CD4-positive, alpha-beta T cell treated with Interleukin-15 for 1 hour (primary cell): Measurements from ENCODE around the gene THSD8.

Source experiments
- DNase-seq: peaks from one replicate; pipeline ENCODE4 v3.0.0-alpha.2; 2020

THSD8 gene

GRCh38 chr19:12782174-12782423 is 19.8 kb upstream of the THSD8 start:
- no peak for DNase-seq

- peak; percentile 97 for DNase-seq
Observed at GRCh38 chr19:12782424-12783290, 19.2 kb upstream of the THSD8 start.

GRCh38 chr19:12783291-12783848 is 18.5 kb upstream of the THSD8 start:
- no peak for DNase-seq

- DNase-seq = peak; percentile 61
Observed at GRCh38 chr19:12783849-12784393, 17.9 kb upstream of the THSD8 start.

GRCh38 chr19:12784394-12784870 is 17.4 kb upstream of the THSD8 start:
- peak; percentile 45 for DNase-seq

- peak; percentile 73 for DNase-seq
Observed at GRCh38 chr19:12784871-12785430, 16.9 kb upstream of the THSD8 start.

GRCh38 chr19:12785431-12786031 is 16.3 kb upstream of the THSD8 start:
- DNase-seq = peak; percentile 60

GRCh38 chr19:12786141-12786870 is 15.6 kb upstream of the THSD8 start:
- DNase-seq = peak; percentile 88

- no peak for DNase-seq
Observed at GRCh38 chr19:12786952-12787351, 14.9 kb upstream of the THSD8 start.

- no peak for DNase-seq
Observed at GRCh38 chr19:12787458-12787857, 14.4 kb upstream of the THSD8 start.

GRCh38 chr19:12788042-12788681 is 13.7 kb upstream of the THSD8 start:
- no peak for DNase-seq

GRCh38 chr19:12788682-12789097 is 13.2 kb upstream of the THSD8 start:
- peak; percentile 88 for DNase-seq

GRCh38 chr19:12789098-12789903 is 12.6 kb upstream of the THSD8 start:
- DNase-seq = peak; percentile 29

- peak; percentile 99 for DNase-seq
Observed at GRCh38 chr19:12789904-12790619, 11.8 kb upstream of the THSD8 start.

GRCh38 chr19:12790628-12791344 is 11.1 kb upstream of the THSD8 start:
- DNase-seq = no peak

GRCh38 chr19:12791345-12792050 is 10.4 kb upstream of the THSD8 start, which contains the start of gene JUNB:
JUNB (plus strand) TSS chr19:12791486; CDS start chr19:12791772, 286 bp downstream.
- DNase-seq = peak; percentile 99

GRCh38 chr19:12792051-12792852 is 9.6 kb upstream of the THSD8 start:
- DNase-seq = peak; percentile 69

GRCh38 chr19:12792853-12793289 is 9.0 kb upstream of the THSD8 start:
- no peak for DNase-seq
